Measurements from ENCODE around the gene ARHGEF2.
"Not testable (repeated sequence)": the region's sequence is repeated elsewhere in the genome, so short reads cannot be mapped to it uniquely, and the experiment has no call there.

Gene ARHGEF2

DNA sequence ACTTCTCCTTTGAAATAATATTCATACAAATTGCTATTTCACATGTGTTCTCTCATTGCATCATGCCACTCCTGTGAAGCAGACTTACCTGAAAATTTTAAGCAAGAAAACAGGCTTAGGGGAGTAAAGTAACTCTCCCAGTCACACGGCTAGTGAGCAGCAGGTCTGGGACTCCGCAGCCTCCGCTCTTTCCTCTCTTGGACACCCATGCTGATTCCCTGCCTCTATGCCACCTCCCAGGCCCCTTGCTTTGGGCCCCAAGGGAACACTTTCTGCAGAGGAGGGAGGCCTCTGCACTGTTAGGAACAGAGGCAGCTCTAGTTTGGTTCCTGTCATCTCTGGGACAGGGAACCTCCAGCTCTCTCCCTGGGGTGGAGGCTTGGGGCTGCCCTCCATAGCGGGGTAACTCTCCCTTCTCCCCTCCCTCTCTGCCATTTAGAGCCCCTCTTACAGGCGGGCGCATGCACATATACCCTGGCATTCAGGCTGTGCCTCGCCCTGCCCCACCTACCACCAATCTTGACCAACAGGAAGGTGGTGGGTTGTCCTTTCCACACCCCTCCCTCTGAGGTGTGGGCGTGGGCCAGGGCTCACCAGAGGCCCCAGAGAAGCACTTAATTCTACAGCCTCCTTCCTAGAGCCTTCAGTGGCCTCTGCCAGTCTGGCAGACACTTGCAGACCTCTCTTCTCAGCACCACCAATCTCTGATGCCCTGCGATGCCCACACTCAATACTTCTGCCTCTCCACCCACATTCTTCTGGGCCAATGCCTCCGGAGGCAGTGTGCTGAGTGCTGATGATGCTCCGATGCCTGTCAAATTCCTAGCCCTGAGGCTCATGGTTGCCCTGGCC is 37.1 kb downstream of the ARHGEF2 start, which contains the start of gene RXFP4:
Gene RXFP4 (plus strand): TSS at position 646 of the 852 bp plus-strand sequence. CDS start 72 bp downstream, at position 718.
- DNase-seq: no peak

DNA sequence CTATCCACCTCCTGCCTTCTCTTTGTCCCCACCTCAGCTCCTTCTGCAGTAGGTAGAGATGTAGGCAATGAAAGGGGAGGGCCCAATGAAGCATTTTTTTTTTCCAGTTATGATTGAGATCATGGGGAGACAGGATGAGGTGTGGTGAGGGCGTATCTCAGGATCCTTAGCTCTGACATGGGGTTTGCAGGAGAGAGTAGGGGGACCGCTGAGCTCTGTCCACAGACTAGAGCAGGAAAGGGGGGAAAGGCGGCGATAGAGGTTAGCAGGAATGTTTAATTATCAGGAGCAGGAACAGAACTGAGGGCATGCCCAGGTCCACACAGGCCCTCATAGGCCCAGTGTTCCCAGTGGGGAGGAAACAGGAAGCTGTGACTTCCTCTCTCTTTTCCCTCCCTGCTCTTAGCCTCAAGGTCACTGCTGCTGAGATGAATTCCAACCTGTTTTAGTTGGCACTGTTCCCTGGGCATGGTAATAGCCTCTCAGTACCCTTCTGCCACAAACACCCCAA is 37.8 kb downstream of the ARHGEF2 start:
- no peak for DNase-seq

DNA sequence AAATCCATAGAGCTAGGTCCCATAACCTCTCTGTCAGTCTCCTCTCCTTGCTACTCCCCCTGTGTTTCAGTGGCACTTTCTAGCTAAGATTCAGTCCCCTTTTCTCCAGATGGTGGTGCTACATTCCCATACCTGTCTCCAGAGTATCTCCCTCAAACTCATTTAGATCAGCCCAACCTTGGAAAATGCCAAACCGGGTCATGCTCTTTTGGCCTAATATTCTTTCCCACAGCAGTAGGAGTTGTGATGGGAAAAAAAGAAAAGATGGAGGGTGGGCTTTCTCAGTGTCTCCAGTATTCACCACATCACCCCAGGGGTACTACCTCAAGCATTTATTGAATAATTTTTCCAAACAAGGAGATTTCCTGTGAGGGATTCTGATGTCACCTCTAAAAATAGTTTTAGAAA is 40.1 kb downstream of the ARHGEF2 start:
- peak; percentile 90 for DNase-seq

DNA sequence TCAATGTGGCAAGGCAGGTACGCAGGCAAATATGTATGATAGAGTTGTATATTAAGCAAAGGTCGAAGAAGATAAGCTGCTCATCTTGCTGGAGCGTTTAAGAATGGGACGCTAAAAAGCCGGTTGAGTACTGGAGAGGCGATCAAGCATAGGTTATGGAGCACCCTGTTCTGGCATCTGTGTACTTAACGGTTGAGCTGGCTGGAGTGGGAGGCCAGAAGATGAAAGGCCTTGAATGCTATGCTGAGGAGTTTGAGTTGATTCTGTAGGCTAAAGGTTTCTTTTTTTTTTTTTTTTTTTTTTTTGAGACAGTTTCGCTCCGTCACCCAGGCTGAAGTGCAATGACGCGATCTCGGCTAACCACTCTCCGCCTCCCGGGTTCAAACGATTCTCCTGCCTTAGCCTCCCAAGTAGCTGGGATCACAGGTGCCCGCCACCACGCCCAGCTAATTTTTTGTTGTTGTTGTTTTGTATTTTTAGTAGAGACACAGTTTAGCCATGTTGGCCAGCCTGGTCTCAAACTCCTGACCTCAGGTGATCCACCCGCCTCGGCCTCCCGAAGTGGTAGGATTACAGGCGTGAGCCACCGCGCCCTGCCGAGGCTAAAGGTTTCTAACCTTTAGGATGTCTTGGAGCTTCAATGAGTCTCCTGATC is 43.3 kb downstream of the ARHGEF2 start:
- DNase-seq: peak; percentile 72

DNA sequence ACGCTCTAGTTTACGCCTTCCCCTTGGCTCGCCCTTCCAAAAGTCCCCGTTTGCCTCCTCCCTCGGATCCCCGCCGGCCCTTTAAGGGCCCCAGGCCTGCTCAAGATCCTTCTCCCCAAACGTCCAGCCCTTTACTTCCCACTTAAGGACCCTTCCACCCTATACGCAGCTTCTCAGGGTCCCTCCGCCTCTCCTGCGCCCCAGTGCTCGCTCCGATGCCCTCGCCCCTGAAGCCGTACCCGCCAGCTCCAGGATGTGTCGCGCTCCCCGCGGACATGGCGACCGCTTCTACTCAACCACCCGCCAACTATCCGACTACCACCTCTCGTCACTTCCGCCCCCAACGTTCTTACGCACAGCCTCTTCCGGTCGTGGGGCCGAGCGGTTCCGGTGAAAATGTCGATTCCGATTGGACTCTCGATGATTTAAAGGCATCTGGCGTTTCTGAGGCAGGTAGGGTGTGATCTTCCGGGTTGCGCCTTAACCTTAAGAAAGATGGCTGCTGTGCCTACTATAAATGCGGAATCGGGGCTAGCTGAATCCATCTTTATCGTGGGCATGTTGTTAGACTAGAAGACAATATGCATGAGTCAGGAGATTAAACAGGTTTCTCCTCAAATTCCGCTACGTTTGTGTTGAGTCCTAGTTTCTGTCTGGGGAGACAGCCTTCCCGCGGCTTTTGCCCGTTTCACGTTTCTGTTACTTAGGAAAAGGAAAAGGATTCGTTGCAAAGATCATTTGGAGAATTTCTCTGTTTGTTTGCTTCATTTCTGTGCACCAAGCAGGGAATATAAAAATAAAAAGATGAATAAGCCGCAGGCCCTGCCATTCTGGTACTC is 44.0 kb downstream of the ARHGEF2 start, which contains the start of gene KHDC4:
Gene KHDC4 (minus strand): TSS at position 317 of the 839 bp plus-strand sequence. CDS start 40 bp downstream, at position 277.
- DNase-seq: peak; percentile 100

DNA sequence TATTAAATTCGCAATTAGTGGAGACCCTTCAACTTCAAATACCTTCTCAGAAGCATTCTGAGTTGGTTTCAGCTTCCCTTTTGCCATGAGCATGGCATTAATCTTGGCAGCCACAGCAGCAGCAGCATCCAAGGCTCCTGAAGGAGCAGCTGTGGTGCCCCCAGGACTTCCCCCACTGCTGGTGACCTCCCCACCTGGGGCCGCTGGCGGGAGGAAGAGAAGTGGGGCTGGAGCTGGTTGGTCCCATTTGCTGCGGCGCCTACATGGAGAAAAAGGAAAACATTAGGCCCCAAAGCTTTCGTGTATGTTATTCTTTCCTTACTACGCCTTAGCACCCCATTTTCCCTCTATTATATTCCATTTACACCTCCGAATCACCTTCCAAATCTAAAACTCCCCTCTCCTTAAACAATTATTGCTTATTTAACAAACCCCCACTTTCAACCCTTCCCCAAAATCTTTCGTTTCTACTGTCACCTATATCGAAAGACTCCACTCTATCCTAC is 44.7 kb downstream of the ARHGEF2 start:
- no peak for DNase-seq

DNA sequence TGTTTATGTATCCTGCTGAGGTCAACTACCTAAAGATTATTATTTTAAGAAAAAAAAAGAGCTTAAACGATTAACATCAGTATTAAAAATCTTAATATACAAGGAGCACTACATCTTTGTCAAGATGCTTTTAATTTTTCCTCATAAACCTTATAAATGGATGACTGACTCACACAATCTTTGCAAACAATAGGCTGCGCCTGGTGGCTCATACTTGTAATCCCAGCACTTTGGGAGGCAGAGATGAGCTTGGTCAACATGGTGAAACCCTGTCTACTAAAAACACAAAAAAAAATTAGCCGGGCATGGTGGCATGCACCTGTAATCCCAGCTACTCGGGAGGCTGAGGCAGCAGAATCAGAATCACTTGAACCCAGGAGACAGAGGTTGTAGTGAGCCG is 45.9 kb downstream of the ARHGEF2 start:
- no peak for DNase-seq

DNA sequence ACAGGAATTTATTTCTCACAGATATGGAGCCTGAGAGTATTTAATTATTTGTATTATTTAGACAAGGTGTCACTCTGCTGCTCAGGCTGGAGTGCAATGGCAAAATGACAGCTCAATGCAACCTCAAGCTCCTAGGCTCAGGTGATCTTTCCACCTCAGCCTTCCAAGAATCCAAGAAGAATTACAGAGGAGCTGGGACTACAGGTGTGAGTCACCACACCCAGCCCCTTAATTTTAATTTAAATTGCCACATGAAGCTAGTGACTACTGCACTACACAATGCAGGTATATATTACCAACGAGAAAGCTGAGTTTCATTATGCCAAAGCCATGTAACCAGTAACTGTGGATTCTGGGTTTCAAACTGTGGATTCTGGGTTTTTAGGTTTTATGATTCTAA is 46.3 kb downstream of the ARHGEF2 start:
- DNase-seq: no peak

DNA sequence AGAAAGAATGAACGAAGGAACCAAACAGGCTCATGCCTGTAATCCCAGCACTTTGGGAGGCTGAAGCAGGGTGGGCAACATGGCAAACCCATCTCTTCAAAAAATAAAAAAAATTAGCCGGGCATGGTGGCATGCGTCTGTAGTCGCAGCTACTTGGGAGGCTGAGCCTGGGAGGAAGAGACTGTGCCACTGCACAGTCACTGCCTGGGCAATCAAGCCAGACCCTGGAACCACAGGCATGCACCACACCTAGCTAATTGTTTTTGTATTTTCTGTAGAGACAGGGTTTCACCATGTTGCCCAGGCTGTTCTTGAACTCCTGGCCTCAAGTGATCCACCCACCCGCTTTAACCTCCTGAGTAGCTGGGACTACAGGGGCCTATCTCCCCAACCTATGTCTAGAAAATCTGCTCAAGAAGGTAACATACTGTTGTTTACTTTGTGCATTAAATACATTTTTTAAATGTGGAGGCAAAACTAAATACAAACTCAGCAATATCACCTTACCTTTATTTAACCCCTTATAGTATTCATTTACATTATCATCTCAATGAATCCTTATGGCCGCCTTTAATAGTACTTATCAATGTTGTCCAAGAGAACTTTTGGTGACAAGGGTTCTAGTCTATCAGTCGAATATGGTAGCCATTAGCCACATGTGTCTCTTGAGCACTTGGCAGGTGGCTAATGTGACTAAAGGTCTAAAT is 46.9 kb downstream of the ARHGEF2 start:
- no peak for DNase-seq

DNA sequence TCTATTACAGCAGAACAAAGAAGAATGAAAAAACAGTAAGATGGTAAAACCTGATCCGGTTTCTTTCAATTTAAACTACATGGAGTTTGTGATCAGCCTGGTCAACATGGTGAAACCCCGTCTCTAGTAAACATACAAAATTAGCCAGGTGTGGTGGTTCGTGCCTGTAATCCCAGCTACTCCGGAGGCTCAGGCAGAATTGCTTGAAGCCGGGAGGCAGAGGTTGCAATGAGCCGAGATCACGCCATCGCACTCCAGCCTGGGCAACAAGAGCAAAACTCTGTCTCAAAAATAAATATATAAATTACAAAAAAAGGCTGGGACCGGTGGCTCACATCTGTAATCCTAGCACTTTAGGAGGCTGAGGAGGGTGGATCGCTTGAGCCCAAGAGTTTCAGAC is 47.6 kb downstream of the ARHGEF2 start:
- not testable (repeated sequence) for DNase-seq

DNA sequence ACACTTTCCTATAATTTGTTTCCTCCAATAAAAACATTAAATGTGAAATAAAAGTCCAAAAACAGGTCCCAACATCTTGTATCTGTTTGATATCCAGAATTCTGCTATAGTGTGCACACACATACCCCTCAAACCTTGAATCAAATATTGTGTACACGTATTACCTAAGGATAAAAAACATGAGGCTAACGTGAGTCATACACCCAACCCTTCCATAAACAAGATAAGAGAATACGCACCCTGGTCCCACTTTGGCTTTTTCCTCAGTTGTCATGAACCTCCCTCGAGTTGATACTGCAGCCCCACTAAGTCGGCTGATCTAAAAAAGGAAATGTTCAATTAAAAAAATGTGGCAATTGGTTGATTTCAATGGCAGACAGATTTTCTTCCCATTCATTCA is 49.3 kb downstream of the ARHGEF2 start:
- DNase-seq: no peak

DNA sequence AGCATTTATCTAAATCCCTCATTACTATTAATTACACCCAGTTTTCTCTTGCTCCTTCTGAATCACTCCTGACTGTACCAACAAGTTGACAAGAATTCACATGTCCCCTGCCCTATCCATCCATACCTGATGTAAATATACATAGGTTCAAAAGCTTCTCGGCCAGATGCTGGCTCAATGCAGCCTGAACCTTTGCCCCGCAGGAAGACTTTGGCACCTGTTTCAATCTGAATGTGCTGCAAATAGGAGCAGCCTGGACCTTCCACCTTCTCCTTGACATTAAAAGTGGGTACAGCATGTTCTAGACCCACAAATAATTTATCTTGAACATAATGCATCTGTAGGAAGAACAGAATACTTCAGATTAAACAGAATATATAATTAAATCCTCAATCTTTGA is 52.8 kb downstream of the ARHGEF2 start:
- DNase-seq: no peak

DNA sequence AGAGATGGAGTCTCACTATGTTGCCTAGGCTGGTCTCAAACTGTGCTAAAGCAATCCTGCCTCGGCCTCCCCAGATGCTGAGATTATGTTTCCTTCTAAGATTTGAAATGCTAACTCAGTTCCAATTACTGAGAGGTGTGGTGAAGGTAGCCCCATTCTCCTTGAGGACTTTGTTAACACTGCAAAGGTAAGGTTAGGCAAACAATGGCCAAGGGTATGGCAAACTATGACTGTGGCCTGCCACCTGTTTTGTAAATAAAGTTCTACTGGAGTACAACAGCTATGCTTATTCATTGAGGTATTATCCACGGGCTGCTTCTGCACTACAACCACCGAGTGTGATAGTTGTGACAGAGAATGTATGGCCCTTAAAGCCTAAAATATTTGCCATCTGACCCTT is 57.6 kb downstream of the ARHGEF2 start:
- no peak for DNase-seq

DNA sequence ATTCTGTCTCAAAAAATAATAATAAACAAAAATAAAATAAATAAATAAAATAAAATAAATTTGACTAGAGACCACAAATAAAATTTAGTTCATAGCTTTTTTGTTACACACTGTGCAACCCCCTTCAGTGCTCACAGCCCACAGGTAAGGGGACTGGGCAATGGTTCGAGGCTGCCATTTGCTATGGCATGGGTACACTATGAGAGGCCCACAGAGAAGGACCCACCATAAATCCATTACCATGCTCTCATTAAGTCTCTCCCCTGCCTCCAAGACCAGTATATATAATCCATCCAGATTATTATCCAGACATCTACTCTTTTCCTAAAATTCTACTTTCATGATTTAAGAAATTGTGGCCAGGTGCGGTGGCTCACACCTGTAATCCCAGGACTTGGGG is 58.5 kb downstream of the ARHGEF2 start:
- no peak for DNase-seq

DNA sequence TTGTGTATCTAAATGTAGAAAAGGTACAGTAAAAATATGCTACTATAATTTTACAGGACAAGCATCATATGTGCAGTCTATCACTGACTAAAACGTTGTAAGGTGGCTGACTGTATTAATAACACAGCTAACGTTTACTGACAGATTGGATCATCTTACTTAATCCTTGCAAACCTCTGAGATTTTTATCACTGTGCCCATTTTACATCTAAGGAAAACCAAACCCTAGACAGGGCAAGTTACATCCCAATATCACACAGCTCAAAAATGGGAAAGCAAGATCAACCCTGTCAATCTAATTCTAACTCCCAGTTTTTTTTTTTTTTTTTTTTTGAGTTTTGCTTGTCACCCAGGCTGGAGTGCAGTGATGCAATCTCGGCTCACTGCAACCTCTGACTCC is 59.7 kb downstream of the ARHGEF2 start:
- no peak for DNase-seq

DNA sequence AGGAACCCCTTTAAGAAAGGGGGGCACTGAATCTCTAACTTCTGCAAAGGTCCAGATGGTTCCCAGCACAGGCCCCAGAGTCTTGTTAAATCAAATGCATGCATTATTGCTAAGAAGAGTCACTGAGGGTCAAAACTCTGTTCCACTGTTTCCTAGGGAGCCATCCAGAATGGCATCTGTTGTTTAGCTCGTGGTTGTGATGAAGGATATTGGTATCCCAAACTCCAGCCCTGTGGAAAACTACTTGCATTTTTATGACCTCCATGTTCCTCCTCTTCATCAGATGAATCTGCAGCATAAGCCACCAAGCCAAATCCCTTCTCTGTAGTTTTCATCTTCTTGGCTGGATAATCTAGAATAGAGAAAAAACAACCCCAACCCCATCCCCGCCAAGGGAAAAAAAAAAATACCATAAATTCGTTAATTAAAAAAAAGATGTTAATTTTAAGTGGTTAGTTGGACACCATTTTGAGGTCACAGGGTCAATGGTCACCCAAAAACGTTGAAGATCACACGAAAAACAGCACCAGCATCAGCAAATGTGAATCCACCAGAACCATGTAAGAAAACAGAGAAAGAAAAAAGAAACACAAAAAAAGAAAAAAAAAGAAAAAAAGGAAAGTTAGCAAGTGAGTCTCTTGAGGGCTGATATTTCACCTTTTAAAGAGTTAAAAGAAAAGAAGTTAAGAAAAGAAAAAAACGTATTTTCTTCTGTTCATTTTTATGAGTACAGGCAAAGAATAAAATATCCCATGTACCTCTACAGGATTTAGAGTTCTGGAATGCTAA is 64.2 kb downstream of the ARHGEF2 start:
- DNase-seq: no peak

DNA sequence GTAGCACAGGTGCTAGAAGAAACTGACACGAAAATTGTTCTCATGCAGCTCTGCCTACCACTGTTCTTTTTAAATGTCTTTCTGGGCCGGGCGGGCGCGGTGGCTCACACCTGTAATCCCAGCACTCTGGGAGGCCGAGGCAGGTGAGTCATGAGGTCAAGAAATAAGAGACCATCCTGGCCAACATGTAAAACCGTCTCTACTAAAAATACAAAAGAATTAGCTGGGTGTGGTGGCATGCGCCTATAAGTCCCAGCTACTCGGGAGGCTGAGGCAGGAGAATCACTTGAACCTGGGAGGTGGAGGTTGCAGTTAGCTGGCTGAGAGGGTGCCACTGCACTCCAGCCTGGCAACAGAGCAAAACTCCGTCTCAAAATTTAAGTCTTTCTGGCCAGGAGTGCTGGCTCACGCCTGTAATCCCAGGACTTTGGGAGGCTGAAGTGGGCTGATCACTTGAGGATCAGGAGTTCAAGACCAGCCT is 66.3 kb downstream of the ARHGEF2 start:
- DNase-seq: no peak

DNA sequence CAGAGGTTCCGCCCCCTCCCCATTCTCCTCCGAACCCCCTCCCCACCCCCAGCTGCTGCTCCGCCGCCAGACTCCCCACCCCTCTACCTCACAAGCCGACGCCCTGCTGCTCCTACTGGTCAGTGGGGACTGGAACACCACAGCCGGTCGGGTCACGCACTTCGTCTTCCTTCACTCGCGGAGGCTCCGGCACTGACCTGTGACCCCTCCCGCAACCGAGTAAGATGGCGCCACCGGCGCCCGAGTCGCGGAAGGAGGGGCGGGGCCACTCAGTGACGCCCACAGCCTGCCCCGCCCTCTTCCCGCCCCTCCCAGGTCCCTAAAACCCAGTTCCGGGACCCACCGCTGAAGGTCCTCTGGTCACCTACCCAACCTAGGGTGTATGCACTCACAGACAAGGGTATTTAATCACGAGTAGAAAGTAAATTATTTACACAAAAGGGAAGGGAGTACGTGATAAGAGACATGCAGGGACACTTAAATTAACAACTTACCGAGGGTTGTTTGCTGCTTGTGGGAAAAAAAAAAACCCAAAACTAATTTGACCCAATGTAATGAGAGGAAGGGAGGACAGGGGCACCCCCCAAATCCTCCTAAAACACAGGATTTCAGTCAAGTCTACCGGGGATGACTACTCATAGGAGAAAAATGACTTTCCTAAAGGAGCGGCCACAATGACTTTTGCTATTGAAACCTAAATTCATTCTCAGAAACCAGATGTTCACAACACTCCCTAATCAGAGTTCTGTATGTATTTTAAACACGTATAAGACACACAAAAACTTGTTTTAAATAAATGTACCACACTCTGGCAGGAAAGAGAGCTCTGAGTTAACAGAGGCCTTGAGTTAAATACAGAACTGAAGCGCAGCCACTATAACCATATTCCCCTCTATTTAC is 66.9 kb downstream of the ARHGEF2 start, which contains the start of gene RIT1:
Gene RIT1 (minus strand): TSS at position 194 of the 900 bp plus-strand sequence. CDS start 588 bp downstream, outside the sequence.
- peak; percentile 99 for DNase-seq

DNA sequence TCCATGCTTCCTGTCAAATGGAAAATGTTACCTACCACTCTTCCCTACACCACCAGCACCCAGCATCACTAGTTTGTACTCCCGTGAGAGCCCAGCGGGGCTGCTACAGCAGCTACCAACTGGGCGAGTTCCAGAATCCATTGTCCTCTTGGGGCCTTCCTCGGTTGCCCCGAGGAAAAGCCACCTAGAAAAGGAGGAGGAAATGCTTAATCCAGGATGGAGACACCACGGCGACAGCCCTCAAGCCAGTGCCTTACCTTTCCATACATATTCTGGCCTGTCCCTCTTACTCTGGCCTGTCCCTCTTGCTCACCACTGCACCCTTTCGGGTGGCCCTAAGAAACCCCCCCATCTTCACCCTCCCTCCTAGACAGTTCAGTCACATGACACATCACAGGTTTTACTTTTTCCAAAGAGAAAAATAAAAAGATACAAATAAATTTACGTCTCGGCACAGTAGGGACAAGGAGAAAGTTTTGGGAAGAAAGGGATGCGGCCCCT is 67.7 kb downstream of the ARHGEF2 start:
- DNase-seq: peak; percentile 78

DNA sequence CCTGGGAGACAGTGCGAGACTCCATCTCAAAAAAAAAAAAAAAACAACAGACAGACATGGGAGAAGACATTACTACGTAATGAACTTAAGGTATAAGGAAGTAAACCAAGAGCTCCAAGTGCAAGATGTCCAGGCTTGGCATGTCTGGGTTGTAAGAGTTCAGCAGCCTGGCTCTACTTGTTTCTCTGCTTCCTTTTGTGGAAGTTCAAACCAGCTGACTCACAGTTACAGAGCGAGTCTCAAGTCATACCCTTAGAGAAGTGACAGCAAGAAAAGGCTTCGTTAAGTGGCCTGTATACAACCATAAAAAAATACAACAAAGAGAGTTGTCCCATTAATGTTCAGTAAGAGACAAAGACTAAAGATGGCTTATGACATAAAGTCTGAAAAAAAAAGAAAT is 68.5 kb downstream of the ARHGEF2 start:
- no peak for DNase-seq

Measured in NCI-H345 (cell line).